CD4-positive, CD25-positive, alpha-beta regulatory T cell (primary cell): ENCODE measurements around the gene ENTR1. TPM values are rescaled to one million over a fixed set of nuclear protein-coding genes. Genes with fewer than 3 reads are reported as not detected.
A peak's percentile ranks its signal among the peaks of the same experiment; 100 is the strongest.

Experiments used
- ATAC-seq, 2 donors: fragments of 150-1000 bp; cut with Tn5 transposase; one replicate each; pipeline ENCODE4 v1.10.0; 2021; ENCODE audit warnings: low read depth in 2 of 2, moderate number of reproducible peaks in 2 of 2, moderate library complexity in 1 of 2
- DNase-seq, 3 donors: peaks; one replicate each; pipeline versions ENCODE4 v3.0.0 to v3.0.0-alpha.2; 2012 to 2022; ENCODE audit warnings: mixed read lengths in 1 of 3
- H3K27ac ChIP-seq: one replicate; pipeline ENCODE4 v1.7.0; 2013; ENCODE audit warnings: mild to moderate bottlenecking, low read length; ENCODE audit not compliant: insufficient read depth, poor library complexity, severe bottlenecking
- H3K27me3 ChIP-seq: one replicate; pipeline ENCODE4 v1.7.0; 2013; ENCODE audit warnings: low read length; ENCODE audit not compliant: control insufficient read depth, insufficient read depth
- H3K36me3 ChIP-seq: one replicate; pipeline ENCODE4 v1.7.0; 2013; ENCODE audit warnings: mild to moderate bottlenecking, low read length, moderate library complexity; ENCODE audit not compliant: control insufficient read depth, insufficient read depth
- H3K4me1 ChIP-seq: 2 replicates; pipeline ENCODE4 v1.7.0; 2013; ENCODE audit warnings: mild to moderate bottlenecking, low read length; ENCODE audit not compliant: insufficient read depth, control insufficient read depth, poor library complexity, severe bottlenecking
- H3K4me3 ChIP-seq: one replicate; pipeline ENCODE4 v1.7.0; 2013; ENCODE audit warnings: low read depth, mild to moderate bottlenecking, low read length, moderate library complexity
- H3K9me3 ChIP-seq, 2 experiments: 1 replicate in 1 of 2; 2 replicates in 1 of 2; pipeline ENCODE4 v1.7.0; 2013; ENCODE audit warnings: low read length in 2 of 2, mild to moderate bottlenecking in 1 of 2, moderate library complexity in 1 of 2; ENCODE audit not compliant: control insufficient read depth in 2 of 2
- H3K27ac Mint-ChIP-seq, 3 donors: one replicate each; pipeline ENCODE4 v1.8.0; 2020 to 2022; ENCODE audit warnings: mild to moderate bottlenecking in 3 of 3, mixed read lengths in 3 of 3, moderate library complexity in 2 of 3
- H3K27me3 Mint-ChIP-seq: one replicate; pipeline ENCODE4 v1.8.0; 2022; ENCODE audit warnings: mild to moderate bottlenecking, mixed read lengths
- H3K36me3 Mint-ChIP-seq: one replicate; pipeline ENCODE4 v1.8.0; 2020; ENCODE audit warnings: mixed read lengths
- H3K4me1 Mint-ChIP-seq, 4 donors: one replicate each; pipeline ENCODE4 v1.8.0; 2020 to 2022; ENCODE audit warnings: mixed read lengths in 4 of 4, mild to moderate bottlenecking in 1 of 4
- H3K4me3 Mint-ChIP-seq, 4 donors: one replicate each; pipeline ENCODE4 v1.8.0; 2020 to 2022; ENCODE audit warnings: mild to moderate bottlenecking in 4 of 4, mixed read lengths in 4 of 4, moderate library complexity in 3 of 4
- H3K9me3 Mint-ChIP-seq, 7 donors: one replicate each; pipeline ENCODE4 v1.8.0; 2020 to 2022; ENCODE audit warnings: mixed read lengths in 7 of 7, mild to moderate bottlenecking in 3 of 7, moderate library complexity in 2 of 7
- polyA plus RNA-seq, 4 donors: library from polyadenylated mRNA; unstranded; fragments of 300-500 nt; fragmentation: Illumina TruSeq; gene quantifications; one replicate each; pipeline ENCODE4 v1.2.3, GENCODE V29; 2021
- total RNA-seq: library from RNA; stranded (reverse); gene quantifications from one replicate; pipeline ENCODE4 v1.2.3, GENCODE V29; 2022

Gene ENTR1
- total and polyA plus RNA-seq, 5 donors from 2014 or later = 7.8 to 63.2 (median 9.6) TPM

- ATAC-seq = no peak
- no peaks in the 10 kb centered on the region for H3K9me3 ChIP-seq
- peak overlapping the region; percentile 85 for H3K27ac ChIP-seq
- Mint-ChIP-seq H3K4me3 (peak overlapping the region; percentile 16 to 90 (median 76)), H3K9me3 (no peaks in the 10 kb centered on the region), H3K36me3 (peaks cover 11% of the 10 kb centered on the region), H3K27me3 (no peaks in the 10 kb centered on the region), H3K4me1 (peaks cover 9 to 65% (median 35%) of the 10 kb centered on the region in 4 donors), H3K27ac (peak overlapping the region; percentile 58 to 90 (median 90))
- H3K36me3 ChIP-seq = peaks cover 10% of the 10 kb centered on the region
- no peak for DNase-seq
- peak overlapping the region; percentile 55 for H3K4me3 ChIP-seq
- H3K27me3 ChIP-seq = no peaks in the 10 kb centered on the region
- H3K4me1 ChIP-seq = peaks cover 51% of the 10 kb centered on the region
These were observed 5.6 kb downstream of the ENTR1 start for GRCh38 chr9:136404801-136405136.

- Mint-ChIP-seq H3K9me3 (no peaks in the 10 kb centered on the region), H3K36me3 (peaks cover 11% of the 10 kb centered on the region), H3K4me1 (peaks cover 9 to 62% (median 35%) of the 10 kb centered on the region in 4 donors), H3K27me3 (no peaks in the 10 kb centered on the region), H3K4me3 (peak overlapping the region; percentile 76 to 94 (median 83)), H3K27ac (peak overlapping the region; percentile 87 to 90 (median 90))
- no peaks in the 10 kb centered on the region for H3K9me3 ChIP-seq
- H3K27me3 ChIP-seq = no peaks in the 10 kb centered on the region
- peak overlapping the region; percentile 85 for H3K27ac ChIP-seq
- peak; percentile 35 to 72 (median 39) for DNase-seq
- ATAC-seq = no peak
- peak overlapping the region; percentile 55 for H3K4me3 ChIP-seq
- peaks cover 10% of the 10 kb centered on the region for H3K36me3 ChIP-seq
- H3K4me1 ChIP-seq = peaks cover 50% of the 10 kb centered on the region
These were observed 6.3 kb downstream of the ENTR1 start for GRCh38 chr9:136403915-136404800.

- H3K4me3 ChIP-seq = peak overlapping the region; percentile 13
- H3K27ac ChIP-seq = peak overlapping the region; percentile 85
- Mint-ChIP-seq H3K27me3 (no peaks in the 10 kb centered on the region), H3K4me1 (peaks cover 9 to 62% (median 35%) of the 10 kb centered on the region in 4 donors), H3K9me3 (no peaks in the 10 kb centered on the region), H3K4me3 (peak overlapping the region; percentile 72 to 94 (median 83)), H3K27ac (peak overlapping the region; percentile 87 to 90 (median 90)), H3K36me3 (peaks cover 6% of the 10 kb centered on the region)
- no peaks in the 10 kb centered on the region for H3K27me3 ChIP-seq
- H3K36me3 ChIP-seq = peaks cover 10% of the 10 kb centered on the region
- DNase-seq (peak; percentile 57 to 89 (median 71)), ATAC-seq (peak; percentile 83 to 84)
- no peaks in the 10 kb centered on the region for H3K9me3 ChIP-seq
- H3K4me1 ChIP-seq = peaks cover 50% of the 10 kb centered on the region
These were observed 6.9 kb downstream of the ENTR1 start for GRCh38 chr9:136403538-136403914.

GRCh38 chr9:136402067-136402466, 8.3 kb downstream of the ENTR1 start:
- H3K27ac ChIP-seq = no peak overlapping the region
- H3K9me3 Mint-ChIP-seq = no peaks in the 10 kb centered on the region
- H3K4me1 Mint-ChIP-seq = peaks cover 9 to 61% (median 34%) of the 10 kb centered on the region in 4 donors
- H3K4me3 Mint-ChIP-seq = peak overlapping the region in 2 of 4 donors; percentile 35 to 85
- H3K27me3 ChIP-seq = no peaks in the 10 kb centered on the region
- H3K4me1 ChIP-seq = peaks cover 51% of the 10 kb centered on the region
- H3K36me3 ChIP-seq = peaks cover 10% of the 10 kb centered on the region
- no peaks in the 10 kb centered on the region for H3K9me3 ChIP-seq
- DNase-seq (no peak), ATAC-seq (no peak)
- no peaks in the 10 kb centered on the region for H3K36me3 Mint-ChIP-seq
- H3K4me3 ChIP-seq = no peak overlapping the region
- H3K27ac Mint-ChIP-seq = no peak overlapping the region
- no peaks in the 10 kb centered on the region for H3K27me3 Mint-ChIP-seq

GRCh38 chr9:136401173-136401922, 9.1 kb downstream of the ENTR1 start:
- Mint-ChIP-seq H3K9me3 (no peaks in the 10 kb centered on the region), H3K36me3 (no peaks in the 10 kb centered on the region), H3K27ac (peak overlapping the region in 1 of 3 donors; percentile 66), H3K4me3 (peak overlapping the region in 3 of 4 donors; percentile 16 to 85 (median 56)), H3K4me1 (peaks cover 9 to 60% (median 34%) of the 10 kb centered on the region in 4 donors), H3K27me3 (no peaks in the 10 kb centered on the region)
- Histone ChIP-seq H3K27ac (no peak overlapping the region), H3K4me3 (no peak overlapping the region), H3K36me3 (peaks cover 13% of the 10 kb centered on the region), H3K4me1 (peaks cover 51% of the 10 kb centered on the region), H3K27me3 (no peaks in the 10 kb centered on the region), H3K9me3 (no peaks in the 10 kb centered on the region)
- DNase-seq (no peak), ATAC-seq (no peak)

- Mint-ChIP-seq H3K36me3 (no peaks in the 10 kb centered on the region), H3K27ac (peak within 1 kb of the TSS; percentile 62 to 87 (median 84)), H3K9me3 (no peaks in the 10 kb centered on the region), H3K27me3 (no peaks in the 10 kb centered on the region), H3K4me1 (peaks cover 9 to 52% (median 26%) of the 10 kb centered on the region in 4 donors), H3K4me3 (peak within 1 kb of the TSS; percentile 83 to 94 (median 86))
- ATAC-seq (peak; percentile 73 to 76), DNase-seq (peak; percentile 83 to 92 (median 86))
- Histone ChIP-seq H3K36me3 (peaks cover 22% of the 10 kb centered on the region), H3K4me1 (peaks cover 45% of the 10 kb centered on the region), H3K27ac (peak within 1 kb of the TSS; percentile 41), H3K4me3 (peak within 1 kb of the TSS; percentile 57), H3K9me3 (no peaks in the 10 kb centered on the region), H3K27me3 (no peaks in the 10 kb centered on the region)
These were observed 10.2 kb downstream of the ENTR1 start, which contains the start of gene SNAPC4 for GRCh38 chr9:136400038-136400834. SNAPC4 (minus strand) TSS chr9:136400170; CDS start chr9:136398428, 1,742 bp downstream.
